Coronary artery (tissue), 2 donors: Measurements from ENCODE around the gene GASK1A.

Experiments
- DNase-seq: peaks from one replicate; pipeline ENCODE4 v3.0.0-alpha.2; 2017; ENCODE audit warnings: low spot score
- H3K27ac ChIP-seq, 2 donors: fragments of 200-600 bp; sonication (generic); one replicate each; pipeline ENCODE4 v1.5.1; 2016 to 2019
- H3K4me3 ChIP-seq: fragments of 200-600 bp; sonication (generic); 2 replicates; pipeline ENCODE4 v1.5.1; 2016; ENCODE audit warnings: mild to moderate bottlenecking, moderate library complexity
- CTCF ChIP-seq: fragments of 200-600 bp; sonication (generic); IDR thresholded peaks from one replicate; pipeline ENCODE4 v1.5.1; 2019; ENCODE audit warnings: antibody characterized with exemption

The GASK1A gene

GRCh38 chr3:43055393-43055792, 76.3 kb downstream of the GASK1A start:
- peak; percentile 22 for DNase-seq
- H3K27ac ChIP-seq: no peak overlapping the region
- no peak overlapping the region for H3K4me3 ChIP-seq
- TF ChIP-seq CTCF: no peak

- TF ChIP-seq CTCF: no peak
- H3K4me3 ChIP-seq: no peak overlapping the region
- no peak overlapping the region for H3K27ac ChIP-seq
- DNase-seq: peak; percentile 46
Measured at GRCh38 chr3:43055806-43056770, 77.0 kb downstream of the GASK1A start.

- no peak for TF ChIP-seq CTCF
- DNase-seq: no peak
- H3K4me3 ChIP-seq: no peak overlapping the region
- no peak overlapping the region for H3K27ac ChIP-seq
Measured at GRCh38 chr3:43059456-43059855, 80.3 kb downstream of the GASK1A start.

- DNase-seq: no peak
- Histone ChIP-seq H3K27ac (no peak overlapping the region), H3K4me3 (no peak overlapping the region)
- TF ChIP-seq CTCF: no peak
Measured at GRCh38 chr3:43061101-43061895, 82.2 kb downstream of the GASK1A start.

GRCh38 chr3:43062040-43062563, 83.0 kb downstream of the GASK1A start:
- no peak for DNase-seq
- no peak for TF ChIP-seq CTCF
- H3K27ac ChIP-seq: no peak overlapping the region
- H3K4me3 ChIP-seq: no peak overlapping the region

GRCh38 chr3:43062564-43063040, 83.5 kb downstream of the GASK1A start:
- no peak for DNase-seq
- Histone ChIP-seq H3K27ac (no peak overlapping the region), H3K4me3 (no peak overlapping the region)
- no peak for TF ChIP-seq CTCF
